Endothelial cell of umbilical vein (primary cell): ENCODE measurements around the gene SLC39A13.

Experiments used
- JUN ChIP-seq: IDR thresholded peaks from 2 replicates; pipeline ENCODE4 v1.6.1; 2011; ENCODE audit warnings: borderline replicate concordance, low read depth; ENCODE audit not compliant: insufficient read length, insufficient read depth
- POLR2A ChIP-seq: IDR thresholded peaks from 2 replicates; pipeline ENCODE4 v1.6.1; 2012; ENCODE audit warnings: low read depth, mild to moderate bottlenecking, control low read depth, low read length
- POLR2AphosphoS5 ChIP-seq: IDR thresholded peaks from 2 replicates; pipeline ENCODE4 v1.6.1; 2012; ENCODE audit warnings: low read depth, mild to moderate bottlenecking, control low read depth, low read length, moderate library complexity; ENCODE audit not compliant: insufficient read depth
- TF ChIP-seq, protein P1 (sequence below), 2 donors: IDR thresholded peaks; 1 replicate in 1 of 2; 2 replicates in 1 of 2; pipeline ENCODE4 v1.5.1; 2011; ENCODE audit warnings: low read length in 2 of 2, mild to moderate bottlenecking in 2 of 2, moderate library complexity in 2 of 2, control low read depth in 1 of 2, inconsistent platforms in 1 of 2, low read depth in 1 of 2; ENCODE audit not compliant: insufficient read depth in 1 of 2; ENCODE audit errors: extremely low read depth in 1 of 2

DNA sequence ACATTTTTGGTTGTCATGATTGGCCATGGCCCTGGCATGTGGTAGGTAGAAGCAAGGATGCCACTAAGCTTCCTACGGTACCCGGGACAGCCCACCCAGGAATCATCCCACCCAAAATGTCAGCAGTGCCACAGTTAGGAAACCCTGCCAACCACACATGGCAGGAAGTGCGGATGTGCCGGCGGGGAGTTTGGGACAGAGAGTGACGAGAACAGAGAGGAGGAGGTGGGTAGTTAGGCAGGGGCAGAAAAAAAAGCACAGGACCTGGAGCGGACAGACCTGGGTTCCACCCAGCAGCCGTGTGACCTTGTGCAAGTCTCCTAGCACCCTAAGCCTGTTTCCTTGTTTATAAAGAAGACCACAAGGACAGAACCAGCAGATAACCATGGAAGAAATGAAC is 33.4 kb upstream of the SLC39A13 start:
- TF ChIP-seq POLR2A (no peak), JUN (no peak), POLR2AphosphoS5 (no peak)
- TF ChIP-seq, protein P1, sequence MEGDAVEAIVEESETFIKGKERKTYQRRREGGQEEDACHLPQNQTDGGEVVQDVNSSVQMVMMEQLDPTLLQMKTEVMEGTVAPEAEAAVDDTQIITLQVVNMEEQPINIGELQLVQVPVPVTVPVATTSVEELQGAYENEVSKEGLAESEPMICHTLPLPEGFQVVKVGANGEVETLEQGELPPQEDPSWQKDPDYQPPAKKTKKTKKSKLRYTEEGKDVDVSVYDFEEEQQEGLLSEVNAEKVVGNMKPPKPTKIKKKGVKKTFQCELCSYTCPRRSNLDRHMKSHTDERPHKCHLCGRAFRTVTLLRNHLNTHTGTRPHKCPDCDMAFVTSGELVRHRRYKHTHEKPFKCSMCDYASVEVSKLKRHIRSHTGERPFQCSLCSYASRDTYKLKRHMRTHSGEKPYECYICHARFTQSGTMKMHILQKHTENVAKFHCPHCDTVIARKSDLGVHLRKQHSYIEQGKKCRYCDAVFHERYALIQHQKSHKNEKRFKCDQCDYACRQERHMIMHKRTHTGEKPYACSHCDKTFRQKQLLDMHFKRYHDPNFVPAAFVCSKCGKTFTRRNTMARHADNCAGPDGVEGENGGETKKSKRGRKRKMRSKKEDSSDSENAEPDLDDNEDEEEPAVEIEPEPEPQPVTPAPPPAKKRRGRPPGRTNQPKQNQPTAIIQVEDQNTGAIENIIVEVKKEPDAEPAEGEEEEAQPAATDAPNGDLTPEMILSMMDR (IDR thresholded peaks at IDR 0.05; ENCODE audit: extremely low read depth in 1 of 2, insufficient read depth in 1 of 2, low read depth in 1 of 2, low read length in 2 of 2), result no peak
